Mucosa of descending colon (tissue), 3 donors: ENCODE data around the gene CHST12. TPM values are rescaled to one million over a fixed set of nuclear protein-coding genes. Genes with fewer than 3 reads are reported as not detected.
"Not testable (repeated sequence)": the region's sequence is repeated elsewhere in the genome, so short reads cannot be mapped to it uniquely, and the experiment has no call there.

ENCODE experiments used
- ATAC-seq: fragments of 200-7000 bp; cut with Tn5 transposase; one replicate; pipeline ENCODE4 v1.9.1; 2020; ENCODE audit warnings: mild to moderate bottlenecking, moderate library complexity
- DNase-seq, 3 donors: peaks; one replicate each; pipeline ENCODE4 v3.0.0-alpha.2; 2020
- H3K36me3 ChIP-seq: fragments of 200-600 bp; one replicate; pipeline ENCODE4 v1.8.0; 2021; ENCODE audit warnings: low read depth, mild to moderate bottlenecking
- H3K4me1 ChIP-seq: fragments of 200-600 bp; one replicate; pipeline ENCODE4 v1.8.0; 2021; ENCODE audit warnings: low read depth, mild to moderate bottlenecking
- H3K4me3 ChIP-seq: fragments of 200-600 bp; one replicate; pipeline ENCODE4 v1.8.0; 2021; ENCODE audit warnings: mild to moderate bottlenecking
- H3K9me3 ChIP-seq: fragments of 200-600 bp; one replicate; pipeline ENCODE4 v1.8.0; 2021; ENCODE audit warnings: mild to moderate bottlenecking
- intact Hi-C, 2 donors: fragments of 100-400 bp; cut with DNase I in 1 of 2; cut with micrococcal nuclease in 1 of 2; formaldehyde crosslinking; loops; one replicate each; pipeline versions ENCODE4 v1.11.0 to v1.11.1; 2022; cut with DNase I, micrococcal nuclease
- total RNA-seq, 3 donors: library from RNA; stranded (reverse); fragmentation: NEBNext Ultra II Directional in 2 of 3; extraction: Animal tissue kit (Norgen Biotek cat#: 25700) in 2 of 3; gene quantifications; one replicate each; pipeline versions ENCODE4 v1.2.1 to v1.2.4, GENCODE V29; 2021 to 2023
- TF ChIP-seq, protein P1 (sequence below): fragments of 200-600 bp; IDR thresholded peaks from one replicate; pipeline ENCODE4 v1.8.0; 2022; ENCODE audit warnings: antibody characterized with exemption, mild to moderate bottlenecking
- donor health status: DM: no; HTN: no; CAD: no; lungs with moderate emphysema.
- donor health status: DM: no; HTN: no; CAD: no.
- donor health status: DM: no; HTN: yes; CAD: no.

Gene CHST12
- total RNA-seq, 3 donors from 2014 or later, result 10.7 to 20.9 (median 12.2) TPM

DNA sequence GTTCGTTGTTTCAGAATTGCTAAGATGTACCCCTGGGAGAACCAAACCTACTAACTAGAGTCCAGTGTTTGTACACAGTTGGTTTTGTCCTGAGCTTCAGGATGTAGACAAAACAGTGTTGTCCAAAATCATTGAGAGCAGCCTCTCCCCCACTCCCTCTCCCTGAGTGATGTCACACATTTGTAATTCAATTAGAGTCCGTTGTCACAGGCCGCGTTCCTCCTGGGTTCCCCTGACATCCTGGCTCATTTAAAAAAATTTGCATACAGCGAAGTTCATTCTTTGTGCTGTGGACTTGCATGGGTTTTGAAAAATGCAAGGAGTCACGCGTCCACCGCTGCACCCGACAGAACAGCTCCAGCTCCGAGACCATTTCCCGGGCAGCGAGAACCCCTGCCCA is 62.5 kb downstream of the CHST12 start:
- no peak overlapping the region for H3K4me3 ChIP-seq
- TF ChIP-seq, protein P1, sequence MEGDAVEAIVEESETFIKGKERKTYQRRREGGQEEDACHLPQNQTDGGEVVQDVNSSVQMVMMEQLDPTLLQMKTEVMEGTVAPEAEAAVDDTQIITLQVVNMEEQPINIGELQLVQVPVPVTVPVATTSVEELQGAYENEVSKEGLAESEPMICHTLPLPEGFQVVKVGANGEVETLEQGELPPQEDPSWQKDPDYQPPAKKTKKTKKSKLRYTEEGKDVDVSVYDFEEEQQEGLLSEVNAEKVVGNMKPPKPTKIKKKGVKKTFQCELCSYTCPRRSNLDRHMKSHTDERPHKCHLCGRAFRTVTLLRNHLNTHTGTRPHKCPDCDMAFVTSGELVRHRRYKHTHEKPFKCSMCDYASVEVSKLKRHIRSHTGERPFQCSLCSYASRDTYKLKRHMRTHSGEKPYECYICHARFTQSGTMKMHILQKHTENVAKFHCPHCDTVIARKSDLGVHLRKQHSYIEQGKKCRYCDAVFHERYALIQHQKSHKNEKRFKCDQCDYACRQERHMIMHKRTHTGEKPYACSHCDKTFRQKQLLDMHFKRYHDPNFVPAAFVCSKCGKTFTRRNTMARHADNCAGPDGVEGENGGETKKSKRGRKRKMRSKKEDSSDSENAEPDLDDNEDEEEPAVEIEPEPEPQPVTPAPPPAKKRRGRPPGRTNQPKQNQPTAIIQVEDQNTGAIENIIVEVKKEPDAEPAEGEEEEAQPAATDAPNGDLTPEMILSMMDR, result no peak
- intact Hi-C loops, result no loop called here
- no peaks in the 10 kb centered on the region for H3K9me3 ChIP-seq
- ATAC-seq (no peak), DNase-seq (no peak)
- no peaks in the 10 kb centered on the region for H3K4me1 ChIP-seq
- no peaks in the 10 kb centered on the region for H3K36me3 ChIP-seq

- TF ChIP-seq, protein P1, result no peak
- DNase-seq (no peak), ATAC-seq (no peak)
- H3K36me3 ChIP-seq, result no peaks in the 10 kb centered on the region
- intact Hi-C loops, result no loop called here
- H3K4me1 ChIP-seq, result no peaks in the 10 kb centered on the region
- no peaks in the 10 kb centered on the region for H3K9me3 ChIP-seq
- no peak overlapping the region for H3K4me3 ChIP-seq
Measured at GRCh38 chr7:2466675-2467074, 63.3 kb downstream of the CHST12 start.

DNA sequence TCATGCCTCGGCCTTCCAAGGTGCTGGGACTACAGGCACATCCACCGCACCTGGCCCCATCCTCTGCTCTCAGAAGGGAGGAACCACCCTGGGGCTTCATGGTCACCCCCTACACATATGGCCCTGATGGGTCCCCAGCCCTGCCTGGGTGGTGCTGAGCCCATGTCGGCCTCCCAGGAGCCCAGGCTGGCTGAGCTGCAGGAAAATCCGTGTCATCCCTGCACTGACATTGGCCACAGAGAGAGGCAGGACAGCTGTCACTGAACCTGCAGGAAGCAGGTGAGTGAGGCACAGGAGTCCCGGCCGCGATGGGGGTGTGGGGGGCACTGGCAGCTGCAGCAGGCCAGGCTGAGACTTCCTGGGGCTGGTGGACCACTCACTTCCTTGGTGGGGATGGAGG is 64.8 kb downstream of the CHST12 start:
- DNase-seq (no peak), ATAC-seq (no peak)
- intact Hi-C loops, result no loop called here
- TF ChIP-seq, protein P1, result no peak
- Histone ChIP-seq H3K9me3 (no peaks in the 10 kb centered on the region), H3K36me3 (no peaks in the 10 kb centered on the region), H3K4me1 (no peaks in the 10 kb centered on the region), H3K4me3 (no peak overlapping the region)

DNA sequence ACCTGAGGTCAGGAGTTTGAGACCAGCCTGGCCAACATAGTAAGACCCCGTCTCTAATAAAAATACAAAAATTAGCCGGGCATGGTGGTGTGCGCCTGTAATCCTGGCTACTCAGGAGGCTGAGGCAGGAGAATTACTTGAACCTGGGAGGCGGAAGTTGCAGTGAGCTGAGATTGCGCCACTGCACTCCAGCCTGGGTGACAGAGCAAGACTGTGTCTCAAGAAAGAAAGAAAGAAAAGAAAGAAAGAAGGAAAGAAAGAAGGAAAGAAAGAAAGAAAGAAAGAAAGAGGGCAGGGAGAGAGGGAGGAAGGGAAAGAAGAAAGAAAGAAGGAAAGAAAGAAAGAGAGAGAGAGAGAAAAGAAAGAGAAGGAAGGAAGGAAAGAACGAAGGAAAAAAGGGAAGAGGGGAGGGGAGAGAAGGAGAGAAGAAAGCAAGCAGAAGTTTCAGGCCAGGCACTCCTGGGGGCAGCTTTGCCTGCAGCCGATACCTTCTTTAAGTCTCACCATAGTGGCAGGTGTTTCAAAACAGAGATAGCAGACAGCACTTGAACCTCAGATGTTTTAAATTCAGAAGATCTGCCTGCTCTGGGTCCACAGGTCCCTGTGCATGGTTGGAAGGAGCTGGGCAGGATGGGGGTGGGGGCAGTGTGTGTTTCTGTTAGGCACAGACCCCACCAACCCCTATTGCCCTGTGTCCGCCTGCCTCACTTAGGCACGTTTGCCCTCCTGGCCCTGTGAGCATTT is 66.2 kb downstream of the CHST12 start:
- not testable (repeated sequence) for DNase-seq, H3K9me3 ChIP-seq, H3K4me3 ChIP-seq, H3K4me1 ChIP-seq, H3K36me3 ChIP-seq, ATAC-seq
- intact Hi-C loops, result loop anchor here in 1 of 2 donors (10.0 kb wide), 1 partner anchor 215 kb away; the partner anchor contains the start of gene AMZ1

GRCh38 chr7:2470204-2471021 is 67.0 kb downstream of the CHST12 start:
- DNase-seq (no peak), ATAC-seq (no peak)
- Histone ChIP-seq H3K9me3 (no peaks in the 10 kb centered on the region), H3K4me1 (no peaks in the 10 kb centered on the region), H3K36me3 (no peaks in the 10 kb centered on the region), H3K4me3 (no peak overlapping the region)
- TF ChIP-seq, protein P1, result no peak
- intact Hi-C loops, result loop anchor here in 1 of 2 donors (10.0 kb wide), 1 partner anchor 214 kb away; the partner anchor contains the start of gene AMZ1

- Histone ChIP-seq H3K9me3 (no peaks in the 10 kb centered on the region), H3K36me3 (no peaks in the 10 kb centered on the region), H3K4me3 (no peak overlapping the region), H3K4me1 (no peaks in the 10 kb centered on the region)
- DNase-seq, result no peak
- ATAC-seq, result no peak
- TF ChIP-seq, protein P1, result no peak
- intact Hi-C loops, result loop anchor here in 1 of 2 donors (10.0 kb wide), 1 partner anchor 214 kb away; the partner anchor contains the start of gene AMZ1
Measured at GRCh38 chr7:2471022-2471329, 67.6 kb downstream of the CHST12 start.
